Middle frontal gyrus (tissue), 1 donor: ENCODE results near the gene KLF16.

Experiments
- DNase-seq: peaks from one replicate; pipeline ENCODE4 v3.0.0-alpha.2; 2015; ENCODE audit warnings: low spot score; ENCODE audit errors: extremely low spot score

Gene KLF16

DNA sequence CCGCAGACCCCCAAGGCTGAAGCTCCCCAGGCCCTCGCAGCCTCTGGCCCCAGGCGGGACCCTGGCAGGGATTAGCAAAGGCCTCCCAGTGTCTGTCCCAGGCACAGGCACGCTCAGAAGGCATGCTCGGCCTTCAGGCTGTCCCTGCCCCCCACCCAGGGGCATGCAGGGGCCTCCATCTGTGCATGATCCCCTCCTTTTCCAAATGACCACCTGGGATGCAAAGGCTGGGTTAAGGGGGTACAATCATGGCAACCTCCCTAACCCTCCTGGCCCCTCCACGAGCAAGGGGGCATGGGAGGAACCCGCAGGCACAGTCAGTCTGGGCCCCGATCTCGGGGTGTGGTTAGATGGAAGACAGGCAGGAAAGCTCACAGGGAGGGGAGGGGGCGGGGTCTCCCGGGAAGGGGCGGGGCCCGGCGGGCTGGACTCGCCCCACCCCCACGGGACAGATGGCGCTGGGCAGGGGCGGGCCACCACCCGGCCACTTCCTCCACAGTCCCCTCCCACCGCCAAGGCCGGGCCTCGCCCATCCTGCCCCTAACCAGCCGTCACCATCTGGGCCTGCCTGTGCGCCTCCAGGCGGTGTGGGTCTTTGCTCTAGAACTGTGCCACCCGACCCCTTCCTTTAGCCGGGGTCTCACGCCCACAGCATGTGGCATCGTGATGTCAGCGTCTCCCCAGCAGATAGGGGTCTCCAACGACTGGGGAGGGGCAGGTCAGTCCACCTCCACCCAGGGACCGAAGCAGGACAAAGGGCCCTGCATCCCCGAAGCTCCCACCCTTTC is 8.1 kb downstream of the KLF16 start:
- DNase-seq: no peak

DNA sequence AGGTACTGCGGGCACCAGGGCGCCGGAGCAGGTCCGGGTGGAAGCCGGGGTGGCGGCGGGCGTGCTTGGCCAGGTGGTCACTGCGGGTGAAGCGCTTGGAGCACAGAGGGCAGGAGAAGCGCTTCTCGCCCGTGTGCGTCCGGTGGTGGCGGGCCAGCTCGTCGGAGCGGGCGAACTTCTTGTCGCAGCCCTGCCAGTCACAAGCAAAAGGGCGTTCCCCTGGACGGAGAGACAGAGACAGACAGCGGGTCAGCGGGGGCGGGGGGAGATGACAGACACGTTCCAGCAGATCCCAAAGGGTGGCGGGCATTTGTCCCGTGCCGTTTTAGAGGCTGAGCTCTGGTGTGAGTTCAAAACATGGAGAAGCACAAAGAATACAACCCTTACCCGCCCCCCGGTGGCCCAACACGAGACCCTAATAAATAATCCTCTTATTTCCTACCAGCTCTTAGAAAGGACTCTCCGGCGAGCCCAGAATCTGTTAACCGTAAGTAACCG is 8.8 kb downstream of the KLF16 start:
- DNase-seq: no peak

DNA sequence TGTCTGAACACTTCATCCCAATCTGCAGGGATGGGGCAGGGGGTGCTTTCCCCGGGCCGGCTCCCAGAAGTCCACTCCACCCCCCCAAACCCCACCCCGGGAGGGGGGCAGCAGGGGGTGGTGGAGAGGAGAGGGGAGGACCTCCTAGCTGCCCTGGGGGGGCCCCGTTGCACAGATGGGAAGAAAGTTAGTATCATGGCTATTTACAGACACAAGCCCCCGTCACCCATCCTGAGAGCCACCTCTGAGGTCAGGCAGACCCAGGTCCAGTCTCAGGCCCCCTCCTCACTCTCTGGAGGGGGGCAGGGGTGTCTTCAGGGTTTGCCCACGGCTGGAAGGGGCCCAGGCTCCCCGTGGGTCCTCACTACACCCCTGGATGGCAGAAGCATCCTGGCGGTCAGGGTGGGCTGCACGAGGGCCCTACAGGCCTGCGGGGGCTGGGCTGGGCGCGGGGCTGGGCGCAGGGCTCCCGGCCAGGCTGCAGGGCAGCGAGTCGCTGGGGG is 9.3 kb downstream of the KLF16 start:
- DNase-seq: no peak

DNA sequence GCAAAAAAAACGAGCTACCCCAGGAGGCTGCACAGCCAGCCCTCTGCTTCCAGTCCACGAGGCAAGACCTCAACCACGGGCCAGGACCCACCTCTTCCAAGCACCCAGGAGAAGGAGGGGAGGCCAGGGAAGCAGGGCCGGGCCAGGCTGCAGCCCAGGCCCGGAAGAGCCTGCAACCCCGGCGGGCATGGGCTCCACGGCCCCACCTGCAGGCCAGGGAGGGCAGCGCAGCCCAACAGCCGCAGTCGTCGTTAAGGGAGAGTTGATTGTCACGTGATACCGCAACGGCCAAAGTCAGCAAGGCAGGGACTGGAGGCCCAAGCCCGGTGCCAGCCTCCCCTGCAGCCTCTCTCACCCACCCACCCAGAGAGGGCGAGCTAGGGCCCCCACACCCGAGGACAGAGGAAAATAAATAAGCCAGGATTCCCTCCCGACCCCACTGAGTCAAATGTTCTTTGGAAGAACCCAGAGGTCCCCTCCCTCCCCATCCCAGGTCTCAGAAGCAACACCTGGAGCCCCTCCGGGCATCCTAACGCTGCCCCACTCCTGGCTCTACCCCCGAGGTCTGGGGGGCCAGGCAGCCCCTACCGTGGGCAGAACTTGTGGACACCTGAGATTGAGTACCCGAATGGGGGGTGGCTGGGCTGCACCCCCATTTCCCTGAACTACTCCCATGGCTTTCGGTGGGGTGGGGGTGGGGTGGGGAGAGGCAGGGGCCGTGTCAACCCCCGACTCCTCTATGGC is 9.9 kb downstream of the KLF16 start:
- DNase-seq: no peak

DNA sequence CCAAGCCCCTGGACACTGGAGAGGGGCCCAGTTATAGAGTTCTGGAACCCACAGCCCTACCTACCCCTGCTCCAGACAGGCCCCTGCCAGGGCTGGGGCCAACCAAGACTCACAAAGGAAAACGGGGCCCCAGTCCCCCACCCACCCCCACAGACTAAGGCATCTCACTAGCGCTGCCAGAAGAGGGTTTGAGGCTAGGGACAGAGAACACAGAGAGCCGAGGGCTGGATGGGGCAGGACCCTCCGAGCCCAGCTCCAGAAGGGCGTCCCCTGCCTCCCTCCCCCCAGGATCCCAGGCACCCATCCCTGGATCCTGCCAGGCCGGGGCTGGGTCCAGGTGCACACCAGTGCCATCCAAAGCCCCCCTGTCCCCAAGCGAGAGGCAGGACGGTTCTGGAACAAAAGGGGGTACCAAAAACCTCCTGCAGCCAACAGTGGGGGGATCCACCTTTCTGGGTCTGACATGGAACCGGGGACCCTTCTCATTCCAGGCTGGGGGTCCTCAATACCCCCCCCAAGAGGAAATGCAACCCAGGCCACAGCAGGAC is 10.7 kb downstream of the KLF16 start:
- no peak for DNase-seq

DNA sequence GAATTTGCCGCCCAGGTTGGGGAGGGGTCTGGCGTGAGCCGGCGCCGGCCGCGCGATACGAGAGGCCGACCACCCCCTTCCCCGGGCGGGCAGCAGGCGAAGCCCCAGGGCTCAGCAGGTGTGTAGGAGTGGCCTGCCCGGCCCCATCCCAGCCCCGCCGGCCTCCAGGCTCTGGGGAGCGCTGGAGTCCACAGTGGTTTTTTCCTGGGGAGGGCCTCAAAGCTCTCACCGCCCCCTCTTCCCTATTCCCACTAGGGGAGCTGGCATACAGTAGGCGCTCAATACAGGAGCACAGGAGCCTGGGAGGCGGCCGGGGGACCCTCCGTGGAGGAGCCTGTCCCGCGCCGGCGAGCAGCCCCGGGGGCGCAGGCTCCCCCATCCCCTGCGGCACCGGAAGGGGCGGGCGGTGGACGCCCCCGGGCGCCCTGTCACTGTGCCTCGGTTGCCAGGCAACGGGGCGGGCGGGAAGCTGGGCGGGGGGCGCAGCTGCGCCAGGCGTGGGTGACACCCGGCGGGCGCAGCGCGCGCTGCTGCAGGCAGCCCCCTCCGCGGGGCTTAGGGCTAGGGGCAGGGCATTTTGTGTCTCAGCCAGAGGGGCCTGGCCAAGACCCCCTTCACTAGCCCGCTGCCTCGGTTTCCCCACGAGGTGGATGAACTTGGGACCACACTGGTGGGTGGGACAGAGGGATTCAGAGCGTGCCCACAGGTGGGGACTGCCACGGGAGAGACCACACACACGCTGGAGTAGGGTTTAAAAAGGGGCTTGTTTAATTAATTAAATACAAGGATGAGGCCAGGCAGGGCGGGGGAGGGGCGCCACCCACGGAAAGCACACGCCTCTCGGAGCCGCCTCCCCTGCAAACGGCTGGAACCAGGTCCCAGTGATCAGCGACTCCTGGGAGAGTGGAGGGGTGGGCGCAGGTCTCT is 11.5 kb downstream of the KLF16 start:
- DNase-seq: no peak

DNA sequence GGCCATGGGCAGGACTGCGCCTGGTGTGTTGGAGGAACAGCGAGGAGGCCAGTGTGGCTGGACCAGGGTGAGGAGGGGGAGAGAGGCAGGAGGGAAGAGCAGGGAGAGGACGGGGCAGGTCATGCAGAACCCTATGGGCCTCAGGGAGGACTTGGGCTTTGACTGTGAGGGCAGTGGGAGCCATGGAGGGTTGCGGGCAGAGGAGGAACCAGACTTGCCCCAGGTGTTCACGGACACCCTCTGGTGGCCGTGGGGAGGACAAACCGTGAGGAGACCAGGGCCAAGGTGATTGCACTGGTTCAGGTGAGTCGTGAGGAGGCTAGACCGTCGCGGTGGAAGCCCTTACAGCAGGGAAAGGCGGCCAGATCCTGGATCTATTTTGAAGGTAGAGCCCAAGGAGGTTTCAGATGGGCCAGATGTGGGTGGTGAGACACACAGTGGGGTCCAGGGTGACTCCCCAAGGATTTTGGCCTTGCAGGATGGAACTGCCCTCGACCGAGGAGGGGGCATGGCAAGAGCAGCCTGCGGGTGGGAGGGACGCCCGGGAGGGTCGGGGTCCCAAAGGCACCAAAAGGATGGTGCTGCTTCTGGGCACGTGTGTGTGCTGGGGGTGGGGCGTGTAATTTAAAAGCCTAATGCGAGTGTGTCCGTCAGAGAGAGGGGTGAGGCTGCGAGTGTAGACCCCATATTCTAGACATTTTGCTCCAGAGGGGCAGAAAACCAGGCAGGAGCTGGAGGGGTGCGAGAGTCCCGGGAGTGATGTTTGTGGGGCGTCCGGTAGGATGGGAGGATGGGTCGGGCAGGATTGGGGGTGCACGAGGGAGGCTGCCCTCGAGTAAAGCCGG is 12.3 kb downstream of the KLF16 start:
- DNase-seq: no peak

DNA sequence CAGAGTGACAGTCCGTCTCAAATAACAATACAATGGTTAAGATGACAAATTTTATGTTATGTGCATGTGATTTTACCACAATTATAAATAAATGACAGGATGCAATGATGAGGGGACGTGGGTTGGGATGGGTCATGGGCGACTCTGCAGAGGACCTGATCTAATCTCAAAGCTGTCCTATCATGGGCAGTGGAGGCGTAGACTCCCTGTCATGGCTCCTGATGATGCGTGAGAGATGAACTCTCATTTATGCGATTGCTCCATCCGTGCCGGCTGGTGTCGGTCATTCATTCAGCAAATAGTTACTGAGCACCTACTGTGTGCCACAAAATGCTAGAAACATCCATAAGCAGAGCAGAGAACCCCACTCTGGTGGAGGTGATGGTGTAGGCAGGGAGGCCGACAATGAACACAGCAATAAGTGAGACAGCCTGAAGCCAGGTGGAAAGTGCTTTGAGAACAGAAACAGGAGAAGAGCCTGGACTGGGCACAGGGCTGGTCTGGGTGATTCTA is 13.4 kb downstream of the KLF16 start:
- DNase-seq: no peak

DNA sequence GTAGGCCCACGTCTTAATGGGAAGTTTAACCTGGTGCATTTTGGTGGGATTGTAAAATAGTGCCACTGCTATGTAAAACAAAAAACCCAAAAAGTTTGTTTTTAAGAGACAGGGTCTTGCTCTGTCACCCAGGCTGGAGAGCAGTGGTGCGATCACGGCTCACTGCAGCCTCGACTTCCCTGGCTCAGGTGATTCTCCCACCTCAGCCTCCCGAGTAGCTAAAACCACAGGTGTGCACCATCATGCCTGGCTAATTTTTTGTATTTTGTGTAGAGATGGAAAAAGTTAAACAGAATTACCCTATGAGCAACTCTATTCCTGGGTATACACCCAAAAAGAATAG is 14.3 kb downstream of the KLF16 start:
- DNase-seq: no peak

DNA sequence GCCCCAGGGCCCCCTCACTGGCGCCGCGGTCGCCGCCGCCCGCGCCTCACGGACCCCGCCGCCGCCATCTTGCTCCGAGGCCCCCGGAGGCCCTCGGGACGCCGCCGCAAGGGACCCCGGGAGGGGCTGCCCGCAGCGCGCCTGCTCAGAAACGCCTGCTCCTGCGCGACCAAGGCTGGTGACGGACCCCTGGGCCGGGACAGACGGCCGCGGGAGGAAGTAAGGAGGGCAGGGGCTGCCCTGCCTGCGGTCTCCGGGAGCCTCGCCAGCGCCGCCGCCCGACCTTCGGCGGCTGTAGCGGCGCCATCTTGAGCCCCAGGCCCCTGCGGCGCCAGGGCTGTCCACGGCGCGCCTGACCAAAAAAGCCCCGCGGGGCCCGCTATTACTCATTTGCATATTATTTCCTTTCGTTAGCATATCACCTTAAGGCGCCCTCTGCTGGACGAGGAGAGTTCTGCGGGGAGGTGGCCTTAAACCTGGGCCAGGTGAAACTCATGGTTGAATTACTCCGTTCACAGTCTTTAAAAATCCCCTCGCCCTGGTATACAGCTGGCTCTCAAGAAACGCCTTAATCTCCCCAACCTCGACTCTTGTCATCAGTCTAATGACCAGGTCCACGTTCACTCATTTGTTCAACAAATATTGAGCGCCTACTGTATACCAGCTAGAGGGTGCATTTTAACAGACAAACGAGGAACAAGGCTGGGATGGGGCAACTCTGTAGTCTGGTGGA is 14.8 kb downstream of the KLF16 start, which contains the start of gene REXO1:
REXO1 (minus strand) TSS at position 85 of the 733 bp plus-strand sequence. CDS start 125 bp downstream, outside the sequence.
- peak; percentile 88 for DNase-seq

DNA sequence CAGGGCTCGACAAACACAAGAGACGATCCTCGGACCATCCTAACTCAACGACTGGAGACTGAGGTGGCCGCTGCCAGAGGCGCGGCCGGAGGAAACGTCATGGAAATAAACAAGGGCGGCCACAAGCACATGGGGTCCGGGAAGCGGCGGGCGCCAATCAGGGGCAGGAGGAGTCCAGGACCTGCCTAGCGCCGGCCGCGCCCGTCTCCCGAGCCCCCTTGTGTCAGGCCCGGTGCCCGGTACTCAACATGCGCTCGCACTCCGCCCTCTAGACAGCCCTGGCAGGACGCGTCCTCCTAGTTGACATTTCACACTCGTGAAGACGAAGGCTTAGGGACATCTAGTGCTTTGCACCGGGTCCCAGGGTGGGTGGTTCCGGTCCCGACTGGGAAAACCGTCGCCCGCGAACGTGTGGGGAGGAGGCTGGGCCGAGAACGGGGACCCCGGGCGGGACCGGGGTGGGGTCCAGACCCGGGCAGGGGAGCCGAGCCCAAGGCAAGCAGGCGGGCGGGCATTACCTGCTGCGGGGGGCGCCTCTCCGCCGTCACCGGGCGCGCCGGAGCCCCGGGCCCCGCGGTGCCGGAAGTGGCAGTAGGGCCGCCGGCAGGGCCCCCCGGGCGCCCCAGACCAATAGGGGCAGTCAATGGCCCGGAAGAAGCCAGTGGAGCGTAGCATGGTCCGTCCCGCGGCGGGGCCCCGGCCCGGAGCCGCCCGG is 15.5 kb downstream of the KLF16 start:
- DNase-seq: no peak

DNA sequence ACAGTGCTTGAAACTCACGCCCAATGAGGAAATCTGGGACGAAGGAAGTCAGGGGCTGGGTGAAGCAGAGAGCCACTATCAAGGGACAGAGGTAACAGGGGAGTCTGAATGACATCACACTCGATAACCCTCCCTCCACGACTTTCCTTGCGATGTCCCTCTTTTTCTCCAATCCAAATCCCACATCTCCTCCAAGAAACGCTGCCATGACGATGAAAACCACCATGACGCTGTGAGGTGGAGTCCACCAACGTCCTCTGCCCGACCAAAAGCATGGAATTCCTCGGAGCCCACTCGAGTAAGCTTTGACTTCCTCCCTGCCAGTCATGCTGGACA is 16.1 kb downstream of the KLF16 start:
- no peak for DNase-seq

DNA sequence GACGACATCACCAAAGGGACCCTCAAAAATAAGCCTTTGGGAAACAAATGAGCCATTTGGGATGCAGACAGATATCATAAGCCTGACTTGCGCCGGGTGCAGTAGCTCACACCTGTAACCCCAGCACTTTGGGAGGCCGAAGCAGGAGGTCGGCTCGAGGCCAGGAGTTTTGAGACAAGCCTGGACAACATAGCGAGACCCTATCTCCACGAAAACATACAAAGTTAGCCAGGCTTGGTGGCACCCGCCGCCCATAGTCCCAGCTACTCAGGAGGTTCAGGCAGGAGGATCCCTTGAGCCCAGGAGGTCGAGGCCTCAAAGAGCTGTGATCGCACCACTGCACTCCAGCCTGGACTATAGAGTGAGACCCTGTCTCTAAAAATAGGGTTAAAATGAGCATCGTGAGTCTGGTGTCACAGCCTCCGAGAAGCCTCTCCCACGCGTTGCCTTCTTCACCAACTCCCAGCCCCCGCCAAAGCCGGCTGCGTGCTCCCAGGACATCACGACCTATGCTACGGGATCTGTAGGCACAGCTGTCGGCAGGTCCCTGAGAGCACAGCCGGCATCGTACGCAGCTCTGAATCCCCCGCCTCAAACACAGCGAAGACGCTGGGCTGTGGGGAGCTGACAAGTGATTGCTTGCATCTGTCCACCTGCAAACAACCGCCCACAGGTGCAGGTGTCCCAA is 16.7 kb downstream of the KLF16 start:
- no peak for DNase-seq

DNA sequence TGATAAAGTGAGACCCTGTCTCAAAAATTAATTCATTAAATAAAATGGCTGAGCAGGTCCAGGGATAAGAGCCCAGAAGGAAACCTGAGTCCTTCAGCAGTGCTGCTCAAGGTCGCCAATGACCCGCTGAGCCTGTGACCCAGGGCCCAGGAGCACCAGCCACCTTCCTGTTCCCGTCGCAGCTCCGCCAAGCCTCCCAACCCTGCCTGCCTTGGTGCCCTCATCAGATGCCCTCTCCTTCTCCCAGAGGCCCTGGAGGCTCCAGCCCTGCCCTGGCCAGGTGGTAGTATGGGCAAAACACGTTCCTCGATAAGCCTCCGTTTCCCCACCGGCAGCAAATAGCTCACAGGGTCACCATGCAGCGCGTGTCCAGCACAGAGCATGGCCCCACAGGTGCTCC is 17.7 kb downstream of the KLF16 start:
- DNase-seq: no peak

DNA sequence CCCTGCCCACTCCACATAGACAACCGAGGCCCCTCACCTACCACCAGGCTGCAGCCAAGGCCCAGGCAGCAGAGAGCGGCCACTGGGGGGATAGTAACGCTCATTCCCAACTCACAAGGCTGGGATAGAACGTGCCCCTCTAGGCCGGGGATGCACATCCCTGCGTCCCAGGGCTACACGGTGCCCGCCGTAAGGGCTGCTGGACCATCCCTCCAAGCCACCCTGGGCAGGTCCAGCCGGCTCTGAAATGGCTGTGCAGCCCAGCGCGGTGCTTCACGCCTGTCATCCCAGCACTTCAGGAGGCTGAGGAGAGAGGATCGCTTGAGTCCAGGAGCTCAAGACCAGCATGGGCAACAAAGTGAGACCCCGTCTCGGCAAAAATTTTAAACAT is 18.3 kb downstream of the KLF16 start:
- DNase-seq: no peak

DNA sequence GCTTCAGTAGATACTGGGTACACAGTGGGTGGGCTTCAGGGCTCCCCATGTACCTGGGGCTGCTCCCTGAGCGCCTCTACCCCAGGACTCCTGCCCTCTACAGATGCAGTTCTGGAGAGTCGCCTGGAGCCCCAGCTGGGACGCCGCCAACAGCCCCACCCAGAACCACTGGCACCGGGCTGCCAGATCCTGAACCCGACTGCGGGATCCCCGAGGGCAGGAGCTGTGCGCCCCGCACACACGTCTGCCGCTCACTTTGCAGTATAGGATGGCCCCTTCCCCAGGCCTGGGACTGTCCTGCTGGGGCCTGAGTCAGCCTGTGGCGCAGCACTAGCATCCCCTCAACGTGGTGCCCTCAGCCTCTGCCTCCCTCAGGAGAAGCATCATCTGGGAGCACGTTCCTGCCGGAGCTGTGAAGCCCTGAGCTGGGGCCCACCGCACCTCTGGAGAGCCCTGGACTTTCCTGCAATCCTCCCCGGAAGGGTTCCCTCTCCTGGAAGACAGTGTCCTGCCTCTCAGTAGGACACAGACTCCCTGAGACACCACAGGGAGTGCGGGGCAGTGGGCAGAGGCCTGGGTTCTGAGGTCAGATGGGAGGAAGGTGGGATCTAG is 18.8 kb downstream of the KLF16 start:
- DNase-seq: no peak

DNA sequence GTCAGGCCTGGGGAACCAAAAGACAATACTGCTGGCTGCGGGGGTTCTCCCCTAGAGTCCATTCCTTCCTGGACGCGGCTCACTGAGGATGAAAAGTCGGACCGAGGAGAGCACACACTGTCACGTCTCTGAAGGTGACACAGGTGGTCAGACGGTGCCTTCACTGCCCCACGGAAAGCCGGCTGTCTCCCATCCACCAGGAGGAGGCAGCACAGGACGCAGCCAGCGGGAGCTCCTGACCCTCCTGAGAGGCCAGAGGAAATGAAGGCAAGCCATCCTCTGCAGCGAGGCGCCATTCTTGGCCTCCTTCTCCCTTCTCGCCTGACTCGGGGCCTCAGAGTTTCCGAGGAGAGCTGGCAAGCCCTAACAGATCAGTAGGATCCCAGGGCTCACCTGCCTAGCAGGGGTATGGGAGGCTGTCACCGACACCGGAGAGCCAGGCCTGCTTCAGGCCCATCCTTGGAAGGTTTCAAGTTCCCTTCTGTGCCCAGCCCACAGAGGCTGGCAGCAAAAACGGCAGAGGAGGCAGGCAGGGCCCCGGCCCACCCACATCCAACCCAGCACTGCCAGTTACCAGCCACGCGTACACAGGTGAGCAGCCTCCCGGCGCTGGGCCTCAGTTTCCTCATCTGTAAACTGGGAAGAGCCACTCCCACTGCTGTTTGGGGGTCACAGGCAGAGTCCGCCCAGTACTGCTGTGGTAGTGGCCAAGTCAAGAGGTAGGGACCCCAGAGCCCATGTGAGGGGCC is 19.6 kb downstream of the KLF16 start:
- no peak for DNase-seq
